Activated CD4-positive, alpha-beta T cell treated with anti-CD3 and anti-CD28 coated beads, Interleukin-10, Interleukin-2, amounts not matched to agents 100 ng/mL and 50 ng/mL, durations not matched to agents 16 hours and 8 hours (primary cell): ENCODE results near the gene PCDHB1.

Source experiments
- DNase-seq: peaks from one replicate; pipeline ENCODE4 v3.0.0-alpha.2; 2020

PCDHB1 gene

GRCh38 chr5:141050622-141051520, at the start of gene PCDHB1:
TSS of gene PCDHB1 (plus strand) at chr5:141051374. CDS start at chr5:141051471, 97 bp downstream.
- no peak for DNase-seq

- DNase-seq: no peak
Observed at GRCh38 chr5:141001446-141001843, 49.7 kb upstream of the PCDHB1 start.

- DNase-seq: no peak
Observed at GRCh38 chr5:141001844-141002604, 49.1 kb upstream of the PCDHB1 start.

- DNase-seq: no peak
Observed at GRCh38 chr5:141002605-141002965, 48.6 kb upstream of the PCDHB1 start.

- no peak for DNase-seq
Observed at GRCh38 chr5:141003031-141003430, 48.1 kb upstream of the PCDHB1 start.

- DNase-seq: no peak
Observed at GRCh38 chr5:141003791-141004611, 47.2 kb upstream of the PCDHB1 start.

- DNase-seq: no peak
Observed at GRCh38 chr5:141007791-141008190, 43.4 kb upstream of the PCDHB1 start.

GRCh38 chr5:141010047-141010793, 41.0 kb upstream of the PCDHB1 start:
- no peak for DNase-seq

- DNase-seq: no peak
Observed at GRCh38 chr5:141017943-141018342, 33.2 kb upstream of the PCDHB1 start.

GRCh38 chr5:141022384-141022783, 28.8 kb upstream of the PCDHB1 start:
- no peak for DNase-seq

GRCh38 chr5:141031006-141031405, 20.2 kb upstream of the PCDHB1 start:
- no peak for DNase-seq

GRCh38 chr5:141032626-141033025, 18.5 kb upstream of the PCDHB1 start:
- DNase-seq: no peak

GRCh38 chr5:141039061-141039460, 12.1 kb upstream of the PCDHB1 start:
- DNase-seq: no peak

- DNase-seq: no peak
Observed at GRCh38 chr5:141039517-141039916, 11.7 kb upstream of the PCDHB1 start.

- DNase-seq: peak; percentile 2
Observed at GRCh38 chr5:141040093-141040770, 10.9 kb upstream of the PCDHB1 start.

- DNase-seq: peak; percentile 79
Observed at GRCh38 chr5:141040771-141041426, 10.3 kb upstream of the PCDHB1 start.

GRCh38 chr5:141041427-141041785, 9.8 kb upstream of the PCDHB1 start:
- no peak for DNase-seq

GRCh38 chr5:141042555-141042954, 8.6 kb upstream of the PCDHB1 start:
- DNase-seq: no peak

- DNase-seq: no peak
Observed at GRCh38 chr5:141051521-141051866, 320 bp downstream of the PCDHB1 start.

GRCh38 chr5:141077826-141078225, 26.7 kb downstream of the PCDHB1 start:
- DNase-seq: no peak

- DNase-seq: no peak
Observed at GRCh38 chr5:141082228-141082627, 31.1 kb downstream of the PCDHB1 start.
